ENCODE measurements around the gene ADGRG6. TPM values are rescaled to one million over a fixed set of nuclear protein-coding genes. Genes with fewer than 3 reads are reported as not detected.

The ADGRG6 gene
- total RNA-seq, 1 experiment from 2014 or later: 259 TPM

GRCh38 chr6:142376115-142376514 is 74.3 kb downstream of the ADGRG6 start:
- peak overlapping the region; percentile 100 for H3K27ac ChIP-seq (ENCODE audit: low read length)
- H3K9me3 ChIP-seq (ENCODE audit: control insufficient read depth, insufficient read depth, low read depth, low read length): no peaks in the 10 kb centered on the region
- CTCF ChIA-PET: no interaction called here
- ATAC-seq (peak; percentile 8; the same call in 1 of the 2 replicates), DNase-seq (ENCODE audit: low read depth, low spot score) (no peak)
- BruUV-seq (replicated peaks): no TSS peak
- H3K36me3 ChIP-seq (ENCODE audit: control insufficient read depth, insufficient read depth, low read length): peaks cover 8% of the 10 kb centered on the region; the same call in 1 of the 2 replicates
- H3K27me3 ChIP-seq (ENCODE audit: control insufficient read depth, insufficient read depth, low read length): no peaks in the 10 kb centered on the region
- intact Hi-C loops (cut with micrococcal nuclease; ENCODE audit: unreplicated experiment) (loop anchor here (5.0 kb wide), 1 partner anchor 54 kb away; no protein-coding TSS in a partner anchor), in situ Hi-C loops (cut with HindIII; ENCODE audit: low pct_unique_long_range_greater_than_20kb, low sequenced_read_pairs) (no loop called here)
- POLR2A ChIA-PET: interaction anchor here (1.0 to 1.1 kb wide), 2 partner anchors 20 to 75 kb away, joined by 5 read pairs; no protein-coding TSS in a partner anchor
- H3K4me3 ChIP-seq (ENCODE audit: low read depth in 2 of 2, low read length in 2 of 2): no peak overlapping the region
- no peak for TF ChIP-seq CTCF (IDR thresholded peaks at IDR 0.05)
- peak; percentile 33; the same call in 1 of the 2 replicates for TF ChIP-seq POLR2AphosphoS5 (IDR thresholded peaks at IDR 0.05; ENCODE audit: low read depth, low read length)
- TF ChIP-seq TCF7L2 (IDR thresholded peaks at IDR 0.05; ENCODE audit: low read depth, low read length): peak; percentile 96
- peaks cover 91% of the 10 kb centered on the region for H3K4me1 ChIP-seq (ENCODE audit: control insufficient read depth, insufficient read depth, low read length)

DNA sequence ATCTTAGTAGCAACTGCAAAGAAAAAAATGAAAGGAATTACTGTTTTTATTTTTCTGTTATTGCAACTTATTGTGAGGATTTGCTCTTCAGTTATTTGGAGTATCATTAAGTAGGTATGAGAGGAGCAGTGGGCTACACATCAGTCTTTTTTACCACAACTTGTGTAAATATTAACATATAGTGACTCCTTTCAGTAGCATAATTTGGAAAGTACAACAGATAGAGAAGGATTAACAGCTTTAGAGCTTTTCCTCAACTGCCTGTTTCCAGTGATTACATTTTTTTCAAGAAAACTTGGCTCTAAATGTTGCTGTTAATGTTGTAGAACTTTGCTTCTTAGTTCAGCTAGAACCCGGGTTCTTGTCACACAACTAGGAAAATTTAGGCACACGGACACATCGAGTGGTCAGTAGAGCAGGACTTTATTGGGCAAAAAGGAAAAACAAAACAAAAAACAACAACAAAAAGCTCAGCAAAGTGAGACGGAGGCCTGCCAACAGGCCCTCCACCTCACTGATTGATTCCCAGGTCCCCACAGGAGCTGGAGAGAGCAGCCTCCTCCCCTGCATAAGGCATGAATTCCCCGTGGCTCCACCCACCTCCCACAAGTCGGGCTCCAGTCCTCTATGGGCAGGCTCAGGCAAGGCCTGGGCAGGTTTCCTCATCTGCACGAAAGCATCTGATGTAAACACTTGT is 75.1 kb downstream of the ADGRG6 start:
- in situ Hi-C loops (cut with HindIII; ENCODE audit: low pct_unique_long_range_greater_than_20kb, low sequenced_read_pairs): no loop called here
- peak; percentile 32; the same call in 1 of the 2 replicates for TF ChIP-seq TCF7L2 (IDR thresholded peaks at IDR 0.05; ENCODE audit: low read depth, low read length)
- TF ChIP-seq, protein P1, sequence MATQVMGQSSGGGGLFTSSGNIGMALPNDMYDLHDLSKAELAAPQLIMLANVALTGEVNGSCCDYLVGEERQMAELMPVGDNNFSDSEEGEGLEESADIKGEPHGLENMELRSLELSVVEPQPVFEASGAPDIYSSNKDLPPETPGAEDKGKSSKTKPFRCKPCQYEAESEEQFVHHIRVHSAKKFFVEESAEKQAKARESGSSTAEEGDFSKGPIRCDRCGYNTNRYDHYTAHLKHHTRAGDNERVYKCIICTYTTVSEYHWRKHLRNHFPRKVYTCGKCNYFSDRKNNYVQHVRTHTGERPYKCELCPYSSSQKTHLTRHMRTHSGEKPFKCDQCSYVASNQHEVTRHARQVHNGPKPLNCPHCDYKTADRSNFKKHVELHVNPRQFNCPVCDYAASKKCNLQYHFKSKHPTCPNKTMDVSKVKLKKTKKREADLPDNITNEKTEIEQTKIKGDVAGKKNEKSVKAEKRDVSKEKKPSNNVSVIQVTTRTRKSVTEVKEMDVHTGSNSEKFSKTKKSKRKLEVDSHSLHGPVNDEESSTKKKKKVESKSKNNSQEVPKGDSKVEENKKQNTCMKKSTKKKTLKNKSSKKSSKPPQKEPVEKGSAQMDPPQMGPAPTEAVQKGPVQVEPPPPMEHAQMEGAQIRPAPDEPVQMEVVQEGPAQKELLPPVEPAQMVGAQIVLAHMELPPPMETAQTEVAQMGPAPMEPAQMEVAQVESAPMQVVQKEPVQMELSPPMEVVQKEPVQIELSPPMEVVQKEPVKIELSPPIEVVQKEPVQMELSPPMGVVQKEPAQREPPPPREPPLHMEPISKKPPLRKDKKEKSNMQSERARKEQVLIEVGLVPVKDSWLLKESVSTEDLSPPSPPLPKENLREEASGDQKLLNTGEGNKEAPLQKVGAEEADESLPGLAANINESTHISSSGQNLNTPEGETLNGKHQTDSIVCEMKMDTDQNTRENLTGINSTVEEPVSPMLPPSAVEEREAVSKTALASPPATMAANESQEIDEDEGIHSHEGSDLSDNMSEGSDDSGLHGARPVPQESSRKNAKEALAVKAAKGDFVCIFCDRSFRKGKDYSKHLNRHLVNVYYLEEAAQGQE (IDR thresholded peaks at IDR 0.05; ENCODE audit: insufficient read depth in 1 of 2, low read depth in 2 of 2, low read length in 1 of 2): no peak
- TF ChIP-seq POLR2AphosphoS5 (IDR thresholded peaks at IDR 0.05; ENCODE audit: low read depth, low read length): peak; percentile 49
- H3K36me3 ChIP-seq (ENCODE audit: control insufficient read depth, insufficient read depth, low read length): peaks cover 4% of the 10 kb centered on the region; the same call in 1 of the 2 replicates
- H3K9me3 ChIP-seq (ENCODE audit: control insufficient read depth, insufficient read depth, low read depth, low read length): no peaks in the 10 kb centered on the region
- DNase-seq (ENCODE audit: low read depth, low spot score): no peak
- ATAC-seq: peak; percentile 73
- intact Hi-C loops (cut with micrococcal nuclease; ENCODE audit: unreplicated experiment): loop anchor here (5.0 kb wide), 1 partner anchor 55 kb away; no protein-coding TSS in a partner anchor
- H3K4me1 ChIP-seq (ENCODE audit: control insufficient read depth, insufficient read depth, low read length): peaks cover 94% of the 10 kb centered on the region
- peak overlapping the region; percentile 100 for H3K27ac ChIP-seq (ENCODE audit: low read length)
- ChIA-PET CTCF (no interaction called here), POLR2A (no interaction called here)
- peak overlapping the region in 1 of 2 experiments; percentile 43; a peak in 2 of 4 replicates for H3K4me3 ChIP-seq (ENCODE audit: low read depth in 2 of 2, low read length in 2 of 2)
- no peaks in the 10 kb centered on the region for H3K27me3 ChIP-seq (ENCODE audit: control insufficient read depth, insufficient read depth, low read length)
- BruUV-seq (replicated peaks): TSS peak; percentile 96

DNA sequence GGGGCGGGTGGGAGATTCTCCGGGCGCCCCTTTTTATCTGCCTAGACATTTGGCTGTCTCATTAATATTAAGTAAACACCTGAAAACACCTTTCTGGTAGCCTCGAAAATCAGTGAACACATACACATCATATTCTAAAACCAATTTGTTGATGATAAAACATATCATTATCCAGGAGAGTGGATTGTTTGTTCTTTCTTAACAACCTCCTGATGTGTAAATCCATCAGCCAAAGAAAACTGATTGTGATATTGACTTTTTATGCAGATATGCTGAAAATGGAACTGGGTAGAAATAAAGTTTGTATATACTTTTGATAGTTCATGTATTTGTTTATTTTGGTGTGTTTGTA is 75.7 kb downstream of the ADGRG6 start:
- Histone ChIP-seq H3K4me1 (ENCODE audit: control insufficient read depth, insufficient read depth, low read length) (peaks cover 94% of the 10 kb centered on the region), H3K9me3 (ENCODE audit: control insufficient read depth, insufficient read depth, low read depth, low read length) (no peaks in the 10 kb centered on the region), H3K27me3 (ENCODE audit: control insufficient read depth, insufficient read depth, low read length) (no peaks in the 10 kb centered on the region), H3K27ac (ENCODE audit: low read length) (peak overlapping the region; percentile 100), H3K36me3 (ENCODE audit: control insufficient read depth, insufficient read depth, low read length) (peaks cover 3% of the 10 kb centered on the region; the same call in 1 of the 2 replicates), H3K4me3 (ENCODE audit: low read depth in 2 of 2, low read length in 2 of 2) (peak overlapping the region in 1 of 2 experiments; percentile 43; a peak in 2 of 4 replicates)
- no peak for TF ChIP-seq CTCF (IDR thresholded peaks at IDR 0.05)
- 0 out of 2 replicates have a peak, but pooled peaks have one; percentile 13 for TF ChIP-seq TCF7L2 (IDR thresholded peaks at IDR 0.05; ENCODE audit: low read depth, low read length)
- no peak for DNase-seq (ENCODE audit: low read depth, low spot score)
- ChIA-PET POLR2A (interaction anchor here (1.2 kb wide), 1 partner anchor 230 kb away, joined by 3 read pairs; the partner anchor contains the start of gene VTA1), CTCF (no interaction called here)
- no TSS peak for BruUV-seq (replicated peaks)
- in situ Hi-C loops (cut with HindIII; ENCODE audit: low pct_unique_long_range_greater_than_20kb, low sequenced_read_pairs): no loop called here
- intact Hi-C loops (cut with micrococcal nuclease; ENCODE audit: unreplicated experiment): loop anchor here (5.0 kb wide), 1 partner anchor 55 kb away; no protein-coding TSS in a partner anchor
- ATAC-seq: no peak
